Measurements from ENCODE around the gene TNKS2.

DNA sequence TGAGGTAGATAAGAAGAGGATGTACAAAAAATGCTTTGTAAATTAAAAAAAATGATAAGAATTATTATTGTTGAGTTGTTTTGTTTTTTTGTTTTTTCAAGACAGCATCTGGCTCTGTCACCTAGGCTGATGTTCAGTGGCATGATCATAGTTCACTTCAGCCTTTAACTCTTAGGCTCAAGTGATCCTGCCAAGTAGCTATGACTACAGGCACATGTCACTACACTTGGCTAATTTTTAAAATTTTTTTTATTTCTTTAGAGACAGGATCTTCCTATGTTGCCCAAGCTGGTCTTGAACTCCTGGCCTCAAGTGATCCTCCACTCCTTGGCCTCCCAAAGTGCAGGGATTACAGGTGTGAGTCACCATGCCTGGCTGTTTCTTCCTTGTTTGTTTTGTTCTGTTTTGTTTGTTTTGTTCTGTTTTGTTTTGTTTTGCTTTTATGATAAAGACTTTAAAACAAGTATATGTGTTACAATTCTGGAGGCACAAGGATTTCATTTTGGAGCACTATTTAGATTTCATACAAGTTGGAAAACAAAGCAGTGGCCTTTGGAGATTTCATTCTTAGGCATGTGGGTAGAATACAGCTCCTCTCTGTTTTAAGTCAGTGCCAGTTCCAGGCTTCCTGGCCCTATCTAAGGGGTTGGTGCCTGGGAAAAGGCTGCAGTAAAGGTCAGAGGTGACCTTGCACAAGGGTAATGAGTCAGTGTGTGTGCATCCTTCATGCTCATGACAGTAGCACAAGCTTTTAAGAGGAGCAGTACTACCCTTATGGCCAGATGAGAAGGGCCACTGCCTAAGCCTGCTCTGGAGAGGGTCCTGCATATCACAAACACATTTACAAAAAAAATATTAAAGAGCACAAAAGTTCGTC, 93.1 kb downstream of the TNKS2 start:
- TF ChIP-seq CTCF (optimal IDR thresholded peaks at IDR 0.05 in 1 of 3, IDR thresholded peaks at IDR 0.05 in 1 of 3, conservative IDR thresholded peaks at IDR 0.05 in 1 of 3; ENCODE audit: extremely low read depth in 1 of 3, insufficient read depth in 2 of 3, low read length in 3 of 3) (no peak), EZH2 (IDR thresholded peaks at IDR 0.05; ENCODE audit: low read length) (no peak)

Measured in keratinocyte (primary cell).